IMR-90 (cell line): Measurements from ENCODE around the gene CTBP1.

Source experiments
- BHLHE40 ChIP-seq: fragments of 150-350 bp; IDR thresholded peaks from 2 replicates; pipeline ENCODE4 v1.6.1; 2016; ENCODE audit warnings: mild to moderate bottlenecking, low read depth, low read length
- CEBPB ChIP-seq: IDR thresholded peaks from 2 replicates; pipeline ENCODE4 v1.6.1; 2012; ENCODE audit warnings: low read depth, low read length, improper control_type of control experiment
- CHD1 ChIP-seq: IDR thresholded peaks from 2 replicates; pipeline ENCODE4 v1.6.1; 2012; ENCODE audit warnings: low read depth, low read length, improper control_type of control experiment
- FOS ChIP-seq: fragments of 150-350 bp; IDR thresholded peaks from 2 replicates; pipeline ENCODE4 v1.6.1; 2016; ENCODE audit warnings: low read depth, low read length
- MAZ ChIP-seq: IDR thresholded peaks from 2 replicates; pipeline ENCODE4 v1.6.1; 2012; ENCODE audit warnings: low read depth, mild to moderate bottlenecking, low read length, improper control_type of control experiment, moderate library complexity, borderline replicate concordance
- MXI1 ChIP-seq: IDR thresholded peaks from 2 replicates; pipeline ENCODE4 v1.6.1; 2012; ENCODE audit warnings: low read depth, mild to moderate bottlenecking, low read length, moderate library complexity, borderline replicate concordance
- NFE2L2 ChIP-seq: fragments of 150-350 bp; IDR thresholded peaks from 2 replicates; pipeline ENCODE4 v1.6.1; 2016; ENCODE audit warnings: low read depth, mild to moderate bottlenecking, low read length
- POLR2A ChIP-seq: IDR thresholded peaks from 2 replicates; pipeline ENCODE4 v1.6.1; 2012; ENCODE audit warnings: mild to moderate bottlenecking, low read depth, low read length
- RAD21 ChIP-seq: IDR thresholded peaks from 2 replicates; pipeline ENCODE4 v1.6.1; 2012; ENCODE audit warnings: low read length, improper control_type of control experiment
- RFX5 ChIP-seq: IDR thresholded peaks from 2 replicates; pipeline ENCODE4 v1.8.0; 2012; ENCODE audit warnings: low read depth, mild to moderate bottlenecking, low read length, moderate library complexity
- SMC3 ChIP-seq: fragments of 150-350 bp; IDR thresholded peaks from 2 replicates; pipeline ENCODE4 v1.6.1; 2016; ENCODE audit warnings: low read depth, mild to moderate bottlenecking, antibody characterized with exemption, low read length, moderate library complexity
- TF ChIP-seq, protein P1 (sequence below): conservative IDR thresholded peaks from 2 replicates; pipeline ENCODE4 v1.5.1; 2012; ENCODE audit warnings: mild to moderate bottlenecking, low read depth, low read length, improper control_type of control experiment
- TF ChIP-seq, protein P2 (sequence below): fragments of 150-350 bp; IDR thresholded peaks from 2 replicates; pipeline ENCODE4 v1.6.1; 2017; ENCODE audit warnings: mild to moderate bottlenecking, antibody characterized with exemption, low read length, low read depth
- TF ChIP-seq, protein P3 (sequence below): fragments of 150-350 bp; IDR thresholded peaks from 2 replicates; pipeline ENCODE4 v1.6.1; 2016; ENCODE audit warnings: low read depth, mild to moderate bottlenecking, low read length, moderate library complexity, borderline replicate concordance

DNA sequence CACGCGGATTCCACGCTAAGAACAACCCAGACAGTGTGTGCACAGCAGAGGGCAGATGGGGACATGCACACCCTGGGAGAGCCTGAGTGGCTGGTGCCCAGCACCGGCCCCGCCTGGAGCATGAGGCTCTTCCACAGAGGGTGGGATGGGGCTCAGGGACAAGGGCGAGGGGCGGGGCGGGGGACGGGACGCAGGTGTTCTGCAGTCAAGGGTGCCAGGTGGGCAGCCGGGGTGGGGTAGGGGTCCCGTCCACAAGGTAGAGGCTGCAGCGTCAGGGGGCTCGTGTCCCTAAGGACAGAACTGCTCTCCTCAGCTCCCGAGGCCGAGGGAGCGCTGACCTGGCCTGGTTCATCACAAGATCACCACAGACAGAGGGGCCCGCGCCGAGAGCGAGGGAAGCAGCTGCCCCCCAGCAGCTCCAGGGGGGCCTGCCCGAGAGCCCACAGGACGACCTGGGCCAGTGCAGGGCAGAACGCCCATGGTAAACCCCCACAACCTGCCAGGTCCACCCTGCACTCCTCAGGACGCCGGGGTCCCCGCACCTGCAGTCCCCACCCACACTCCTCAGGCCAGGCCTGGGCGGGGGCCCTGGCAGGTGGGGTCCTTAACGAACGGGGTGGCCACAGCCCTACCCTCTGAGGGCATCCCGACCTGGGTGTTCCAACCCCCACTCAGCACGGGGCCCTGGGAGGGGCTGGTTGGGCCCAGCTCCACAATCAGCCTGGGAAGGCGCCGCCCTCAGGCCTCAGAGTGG is 26.7 kb downstream of the CTBP1 start:
- TF ChIP-seq, protein P1, sequence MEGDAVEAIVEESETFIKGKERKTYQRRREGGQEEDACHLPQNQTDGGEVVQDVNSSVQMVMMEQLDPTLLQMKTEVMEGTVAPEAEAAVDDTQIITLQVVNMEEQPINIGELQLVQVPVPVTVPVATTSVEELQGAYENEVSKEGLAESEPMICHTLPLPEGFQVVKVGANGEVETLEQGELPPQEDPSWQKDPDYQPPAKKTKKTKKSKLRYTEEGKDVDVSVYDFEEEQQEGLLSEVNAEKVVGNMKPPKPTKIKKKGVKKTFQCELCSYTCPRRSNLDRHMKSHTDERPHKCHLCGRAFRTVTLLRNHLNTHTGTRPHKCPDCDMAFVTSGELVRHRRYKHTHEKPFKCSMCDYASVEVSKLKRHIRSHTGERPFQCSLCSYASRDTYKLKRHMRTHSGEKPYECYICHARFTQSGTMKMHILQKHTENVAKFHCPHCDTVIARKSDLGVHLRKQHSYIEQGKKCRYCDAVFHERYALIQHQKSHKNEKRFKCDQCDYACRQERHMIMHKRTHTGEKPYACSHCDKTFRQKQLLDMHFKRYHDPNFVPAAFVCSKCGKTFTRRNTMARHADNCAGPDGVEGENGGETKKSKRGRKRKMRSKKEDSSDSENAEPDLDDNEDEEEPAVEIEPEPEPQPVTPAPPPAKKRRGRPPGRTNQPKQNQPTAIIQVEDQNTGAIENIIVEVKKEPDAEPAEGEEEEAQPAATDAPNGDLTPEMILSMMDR, result no peak
- TF ChIP-seq POLR2A, result no peak
- no peak for TF ChIP-seq MXI1
- TF ChIP-seq BHLHE40, result no peak
- TF ChIP-seq RFX5, result no peak
- TF ChIP-seq RAD21, result no peak
- TF ChIP-seq, protein P2, sequence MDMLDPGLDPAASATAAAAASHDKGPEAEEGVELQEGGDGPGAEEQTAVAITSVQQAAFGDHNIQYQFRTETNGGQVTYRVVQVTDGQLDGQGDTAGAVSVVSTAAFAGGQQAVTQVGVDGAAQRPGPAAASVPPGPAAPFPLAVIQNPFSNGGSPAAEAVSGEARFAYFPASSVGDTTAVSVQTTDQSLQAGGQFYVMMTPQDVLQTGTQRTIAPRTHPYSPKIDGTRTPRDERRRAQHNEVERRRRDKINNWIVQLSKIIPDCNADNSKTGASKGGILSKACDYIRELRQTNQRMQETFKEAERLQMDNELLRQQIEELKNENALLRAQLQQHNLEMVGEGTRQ, result no peak
- no peak for TF ChIP-seq FOS
- TF ChIP-seq SMC3, result no peak
- TF ChIP-seq, protein P3, sequence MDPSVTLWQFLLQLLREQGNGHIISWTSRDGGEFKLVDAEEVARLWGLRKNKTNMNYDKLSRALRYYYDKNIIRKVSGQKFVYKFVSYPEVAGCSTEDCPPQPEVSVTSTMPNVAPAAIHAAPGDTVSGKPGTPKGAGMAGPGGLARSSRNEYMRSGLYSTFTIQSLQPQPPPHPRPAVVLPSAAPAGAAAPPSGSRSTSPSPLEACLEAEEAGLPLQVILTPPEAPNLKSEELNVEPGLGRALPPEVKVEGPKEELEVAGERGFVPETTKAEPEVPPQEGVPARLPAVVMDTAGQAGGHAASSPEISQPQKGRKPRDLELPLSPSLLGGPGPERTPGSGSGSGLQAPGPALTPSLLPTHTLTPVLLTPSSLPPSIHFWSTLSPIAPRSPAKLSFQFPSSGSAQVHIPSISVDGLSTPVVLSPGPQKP, result no peak
- TF ChIP-seq MAZ, result no peak
- TF ChIP-seq CEBPB, result no peak
- TF ChIP-seq CHD1, result no peak
- TF ChIP-seq NFE2L2, result no peak
